GM08714 (cell line): ENCODE data around the gene MR1.

Source experiments
- H3K4me3 ChIP-seq: fragments of 200-500 bp; sonication (Bioruptor generic); 2 replicates; pipeline ENCODE4 v1.5.1; 2014; ENCODE audit warnings: mild to moderate bottlenecking, low read length, inconsistent platforms
- ZNF274 ChIP-seq: IDR thresholded peaks from 2 replicates; pipeline ENCODE4 v1.6.1; 2012; ENCODE audit warnings: mild to moderate bottlenecking, low read depth, low read length

Gene MR1

GRCh38 chr1:181033799-181034451 lies at the start of gene MR1:
Gene MR1 (plus strand): TSS chr1:181033983. CDS start chr1:181034008, 25 bp downstream.
- H3K4me3 ChIP-seq, result peak within 1 kb of the TSS; percentile 100

GRCh38 chr1:180988253-180988752 lies 45.5 kb upstream of the MR1 start:
- H3K4me3 ChIP-seq, result no peak overlapping the region
- no peak for TF ChIP-seq ZNF274

More at GRCh38 chr1:181033799-181034451, at the start of gene MR1:
- TF ChIP-seq ZNF274, result no peak

GRCh38 chr1:180994262-180994661 lies 39.5 kb upstream of the MR1 start:
- no peak overlapping the region for H3K4me3 ChIP-seq
- no peak for TF ChIP-seq ZNF274

GRCh38 chr1:180997843-180998504 lies 35.8 kb upstream of the MR1 start:
- H3K4me3 ChIP-seq, result no peak overlapping the region
- no peak for TF ChIP-seq ZNF274

GRCh38 chr1:181001091-181001780 lies 32.5 kb upstream of the MR1 start:
- no peak for TF ChIP-seq ZNF274
- H3K4me3 ChIP-seq, result no peak overlapping the region

- H3K4me3 ChIP-seq, result no peak overlapping the region
These were observed 31.1 kb upstream of the MR1 start for GRCh38 chr1:181002582-181003172.

GRCh38 chr1:181010789-181011188 lies 23.0 kb upstream of the MR1 start:
- no peak overlapping the region for H3K4me3 ChIP-seq
- no peak for TF ChIP-seq ZNF274

More at GRCh38 chr1:181002582-181003172, 31.1 kb upstream of the MR1 start:
- TF ChIP-seq ZNF274, result no peak

GRCh38 chr1:181011301-181012202 lies 22.2 kb upstream of the MR1 start:
- TF ChIP-seq ZNF274, result no peak
- no peak overlapping the region for H3K4me3 ChIP-seq

- TF ChIP-seq ZNF274, result no peak
- no peak overlapping the region for H3K4me3 ChIP-seq
These were observed 21.5 kb upstream of the MR1 start for GRCh38 chr1:181012203-181012745.

- no peak for TF ChIP-seq ZNF274
- no peak overlapping the region for H3K4me3 ChIP-seq
These were observed 20.6 kb upstream of the MR1 start for GRCh38 chr1:181013144-181013543.

- TF ChIP-seq ZNF274, result no peak
- peak overlapping the region; percentile 37; the same call in 1 of the 2 replicates for H3K4me3 ChIP-seq
These were observed 19.1 kb upstream of the MR1 start for GRCh38 chr1:181014477-181015250.

- no peak for TF ChIP-seq ZNF274
- H3K4me3 ChIP-seq, result peak overlapping the region; percentile 37; the same call in 1 of the 2 replicates
These were observed 18.6 kb upstream of the MR1 start for GRCh38 chr1:181015251-181015615.
